ENCODE data around the gene CUX1. TPM values are rescaled to one million over a fixed set of nuclear protein-coding genes. Genes with fewer than 3 reads are reported as not detected.
A peak's percentile ranks its signal among the peaks of the same experiment; 100 is the strongest.

Gene CUX1
- polyA plus RNA-seq, 3 donors from 2014 or later: 3.1 to 25.9 (median 12.5) TPM

DNA sequence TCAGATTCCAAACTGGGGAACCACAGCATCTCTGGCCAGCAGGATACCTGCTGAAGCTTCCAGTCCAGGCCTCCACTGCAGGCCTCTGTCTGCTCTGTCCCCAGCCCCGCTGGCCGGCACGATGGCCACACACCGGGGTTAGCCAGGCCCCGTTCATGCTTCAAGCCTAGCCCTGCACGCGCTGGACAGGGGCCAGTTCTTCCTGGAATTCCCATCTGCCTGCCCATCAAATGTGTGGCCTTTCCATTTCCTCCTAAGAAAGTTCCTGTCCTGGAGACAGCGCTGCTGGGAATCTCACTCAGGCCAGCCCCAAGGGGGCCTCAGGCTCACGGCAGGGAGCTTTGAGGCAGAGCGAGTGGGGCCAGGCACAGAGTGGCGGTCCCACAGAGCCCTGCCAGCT, 487.2 kb downstream of the CUX1 start:
- no peak overlapping the region for H3K27ac Mint-ChIP-seq
- H3K27me3 Mint-ChIP-seq (ENCODE audit: low read depth in 3 of 3): peaks cover 0 to 1% (median 0%) of the 10 kb centered on the region in 3 donors
- no peak overlapping the region for H3K4me3 Mint-ChIP-seq
- H3K4me1 Mint-ChIP-seq: peaks cover 7 to 19% of the 10 kb centered on the region in 2 donors
- no peaks in the 10 kb centered on the region for H3K36me3 Mint-ChIP-seq
- no peaks in the 10 kb centered on the region for H3K9me3 Mint-ChIP-seq
- no peak for DNase-seq

DNA sequence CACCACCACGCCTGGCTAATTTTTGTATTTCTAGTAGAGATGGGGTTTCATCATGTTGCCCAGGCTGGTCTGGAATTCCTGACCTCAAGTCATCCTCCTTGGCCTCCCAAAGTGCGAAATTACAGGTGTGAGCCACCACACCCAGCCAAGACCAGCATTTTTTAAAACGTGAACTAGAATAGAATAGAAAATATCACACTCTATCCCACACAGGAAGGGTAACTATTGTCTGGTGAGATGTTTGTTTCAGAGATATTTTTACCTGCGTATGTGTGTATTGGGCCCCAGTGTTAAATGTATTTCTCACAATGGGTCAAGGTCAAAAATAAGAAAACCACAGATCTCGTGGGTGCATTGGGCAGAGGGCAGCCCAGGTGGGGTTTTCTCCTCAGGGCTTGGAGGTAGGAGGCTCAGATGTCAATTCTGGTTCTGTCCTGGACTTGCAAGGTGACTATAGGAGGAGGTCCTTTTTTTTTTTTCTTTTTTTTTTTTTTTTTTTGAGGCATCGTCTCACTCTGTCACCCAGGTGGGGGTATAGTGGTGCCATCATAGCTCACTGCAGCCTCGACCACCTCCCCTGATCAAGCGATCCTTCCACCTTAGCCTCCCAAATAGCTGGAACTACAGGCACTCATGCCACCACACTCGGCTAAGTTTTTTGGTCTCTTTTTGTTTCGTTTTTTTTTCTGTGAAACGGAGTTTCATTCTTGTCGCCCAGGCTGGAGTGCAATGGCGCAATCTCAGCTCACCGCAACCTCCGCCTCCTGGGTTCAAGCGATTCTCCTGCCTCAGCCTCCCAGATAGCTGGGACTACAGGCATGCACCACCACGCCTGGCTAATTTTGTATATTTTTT, 488.2 kb downstream of the CUX1 start:
- Mint-ChIP-seq H3K27ac (peak overlapping the region in 5 of 6 donors; percentile 77 to 90 (median 83)), H3K9me3 (no peaks in the 10 kb centered on the region), H3K36me3 (no peaks in the 10 kb centered on the region), H3K4me1 (peaks cover 7 to 19% of the 10 kb centered on the region in 2 donors), H3K4me3 (peak overlapping the region; percentile 66 to 79 (median 71)), H3K27me3 (ENCODE audit: low read depth in 3 of 3) (peaks cover 0 to 1% (median 0%) of the 10 kb centered on the region in 3 donors)
- peak; percentile 27 to 45 (median 32) for DNase-seq

- H3K27me3 Mint-ChIP-seq (ENCODE audit: low read depth in 3 of 3): peaks cover 0 to 1% (median 0%) of the 10 kb centered on the region in 3 donors
- DNase-seq: peak in 1 of 3 donors; percentile 18
Observed at GRCh38 chr7:102306916-102307677, 489.7 kb downstream of the CUX1 start.

DNA sequence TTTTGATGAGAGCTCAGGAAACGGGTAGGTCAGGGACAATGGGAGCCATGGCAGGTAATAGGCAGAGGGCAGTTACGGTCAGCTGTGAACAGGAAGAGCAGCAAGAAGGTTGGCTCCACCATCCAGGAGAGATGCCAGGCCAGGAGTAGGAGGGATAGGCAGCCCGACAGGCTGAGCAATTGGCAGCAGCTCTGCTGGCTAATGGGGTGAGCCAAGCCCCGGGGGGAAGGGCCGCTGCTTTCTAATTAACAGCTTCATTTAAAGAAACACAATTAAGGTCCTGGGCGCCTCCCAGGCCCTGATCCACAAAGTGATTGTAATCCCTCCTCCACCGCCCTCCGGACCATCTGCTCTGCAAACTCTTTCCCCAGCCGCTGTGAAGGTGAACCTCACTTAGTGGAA, 493.0 kb downstream of the CUX1 start:
- H3K4me3 Mint-ChIP-seq: no peak overlapping the region

More at GRCh38 chr7:102306916-102307677, 489.7 kb downstream of the CUX1 start:
- peak overlapping the region in 2 of 5 donors; percentile 8 to 60 for H3K4me3 Mint-ChIP-seq
- no peaks in the 10 kb centered on the region for H3K36me3 Mint-ChIP-seq
- peaks cover 7 to 19% of the 10 kb centered on the region in 2 donors for H3K4me1 Mint-ChIP-seq
- H3K9me3 Mint-ChIP-seq: no peaks in the 10 kb centered on the region
- peak overlapping the region in 2 of 6 donors; percentile 64 to 76 for H3K27ac Mint-ChIP-seq

GRCh38 chr7:102312317-102312716, 494.9 kb downstream of the CUX1 start:
- peaks cover 0 to 1% of the 10 kb centered on the region in 2 donors for H3K4me1 Mint-ChIP-seq
- H3K4me3 Mint-ChIP-seq: no peak overlapping the region
- peaks cover 0 to 1% (median 0%) of the 10 kb centered on the region in 3 donors for H3K27me3 Mint-ChIP-seq (ENCODE audit: low read depth in 3 of 3)
- H3K36me3 Mint-ChIP-seq: no peaks in the 10 kb centered on the region
- no peaks in the 10 kb centered on the region for H3K9me3 Mint-ChIP-seq
- no peak overlapping the region for H3K27ac Mint-ChIP-seq
- no peak for DNase-seq

More for the DNA sequence above, 493.0 kb downstream of the CUX1 start:
- no peak overlapping the region for H3K27ac Mint-ChIP-seq
- DNase-seq: no peak
- H3K4me1 Mint-ChIP-seq: peaks cover 5 to 12% of the 10 kb centered on the region in 2 donors
- no peaks in the 10 kb centered on the region for H3K36me3 Mint-ChIP-seq
- H3K9me3 Mint-ChIP-seq: no peaks in the 10 kb centered on the region
- peaks cover 0 to 1% (median 0%) of the 10 kb centered on the region in 3 donors for H3K27me3 Mint-ChIP-seq (ENCODE audit: low read depth in 3 of 3)

GRCh38 chr7:102313997-102314780, 496.8 kb downstream of the CUX1 start:
- Mint-ChIP-seq H3K4me3 (no peak overlapping the region), H3K9me3 (no peaks in the 10 kb centered on the region), H3K27ac (no peak overlapping the region), H3K36me3 (no peaks in the 10 kb centered on the region), H3K27me3 (ENCODE audit: low read depth in 3 of 3) (peaks cover 0 to 1% (median 0%) of the 10 kb centered on the region in 3 donors), H3K4me1 (no peaks in the 10 kb centered on the region)
- no peak for DNase-seq

DNA sequence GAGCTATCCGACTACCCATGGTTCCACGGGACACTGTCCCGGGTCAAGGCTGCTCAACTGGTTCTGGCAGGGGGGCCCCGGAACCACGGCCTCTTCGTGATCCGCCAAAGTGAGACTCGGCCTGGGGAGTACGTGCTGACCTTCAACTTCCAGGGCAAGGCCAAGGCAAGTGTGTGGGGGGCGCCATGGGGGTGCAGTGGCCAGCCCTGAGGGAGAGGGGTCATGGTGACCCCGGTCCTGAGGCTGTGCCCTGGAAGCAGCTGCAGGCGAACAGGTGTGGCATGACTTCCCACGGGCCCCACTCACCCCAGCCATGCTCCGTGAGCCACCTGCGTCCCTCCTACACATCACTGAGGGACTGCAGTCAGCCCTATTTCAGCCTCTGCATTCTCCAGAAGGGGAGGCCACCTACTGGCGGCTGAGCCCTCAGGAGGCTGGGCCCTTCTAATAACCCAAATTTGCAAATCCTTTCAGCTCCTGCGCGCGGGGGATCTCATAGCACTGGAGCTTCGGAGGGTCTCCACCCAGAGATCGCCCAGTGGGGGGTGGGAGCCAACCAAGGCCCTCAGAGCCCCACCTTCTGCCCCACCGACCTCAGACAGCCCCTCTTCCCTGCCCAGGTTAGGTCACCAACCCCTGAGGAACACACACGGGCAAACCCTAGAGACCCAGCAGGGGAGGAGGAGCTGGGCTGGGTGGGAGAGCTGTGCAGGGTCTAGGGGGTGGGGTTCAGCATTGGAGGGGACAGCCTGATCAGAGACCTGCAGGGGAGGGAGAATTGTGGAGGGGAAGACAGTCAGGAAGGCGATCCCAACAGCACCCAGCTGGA, 500.0 kb downstream of the CUX1 start:
- Mint-ChIP-seq H3K4me1 (no peaks in the 10 kb centered on the region), H3K9me3 (no peaks in the 10 kb centered on the region), H3K27me3 (ENCODE audit: low read depth in 3 of 3) (peaks cover 0 to 4% (median 0%) of the 10 kb centered on the region in 3 donors), H3K4me3 (no peak overlapping the region), H3K27ac (no peak overlapping the region), H3K36me3 (no peaks in the 10 kb centered on the region)
- no peak for DNase-seq

DNA sequence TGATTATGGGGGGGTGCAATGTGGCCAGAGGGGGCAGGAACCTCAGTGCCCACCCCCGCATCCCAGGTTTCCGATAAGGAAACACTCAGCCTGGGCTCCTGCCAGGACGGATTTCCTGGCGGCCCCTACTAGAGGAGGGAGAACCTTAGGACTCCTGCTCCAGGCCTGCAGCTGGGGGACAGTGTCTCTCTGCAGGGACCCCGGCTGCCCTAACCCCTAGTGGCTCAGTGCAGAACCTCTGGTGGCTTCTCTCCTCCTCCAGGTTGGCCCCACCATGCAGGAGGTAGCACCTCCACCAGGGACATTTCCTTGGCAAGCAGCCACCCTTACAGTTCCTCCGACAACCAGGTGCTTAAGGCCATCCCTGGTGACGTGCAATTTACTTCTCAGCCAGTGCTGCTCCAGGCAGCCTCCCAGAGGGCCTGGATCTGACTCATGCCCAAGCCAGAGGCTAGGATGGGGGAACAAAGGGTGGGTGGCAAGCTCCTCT, 501.1 kb downstream of the CUX1 start:
- Mint-ChIP-seq H3K9me3 (no peaks in the 10 kb centered on the region), H3K27me3 (ENCODE audit: low read depth in 3 of 3) (peaks cover 0 to 4% (median 2%) of the 10 kb centered on the region in 3 donors), H3K27ac (no peak overlapping the region), H3K4me3 (no peak overlapping the region), H3K4me1 (no peaks in the 10 kb centered on the region), H3K36me3 (no peaks in the 10 kb centered on the region)
- no peak for DNase-seq

GRCh38 chr7:102319671-102320070, 502.2 kb downstream of the CUX1 start:
- no peak overlapping the region for H3K27ac Mint-ChIP-seq
- no peaks in the 10 kb centered on the region for H3K36me3 Mint-ChIP-seq
- peaks cover 0 to 4% (median 2%) of the 10 kb centered on the region in 3 donors for H3K27me3 Mint-ChIP-seq (ENCODE audit: low read depth in 3 of 3)
- no peak for DNase-seq
- H3K9me3 Mint-ChIP-seq: no peaks in the 10 kb centered on the region
- H3K4me3 Mint-ChIP-seq: no peak overlapping the region
- H3K4me1 Mint-ChIP-seq: no peaks in the 10 kb centered on the region

DNA sequence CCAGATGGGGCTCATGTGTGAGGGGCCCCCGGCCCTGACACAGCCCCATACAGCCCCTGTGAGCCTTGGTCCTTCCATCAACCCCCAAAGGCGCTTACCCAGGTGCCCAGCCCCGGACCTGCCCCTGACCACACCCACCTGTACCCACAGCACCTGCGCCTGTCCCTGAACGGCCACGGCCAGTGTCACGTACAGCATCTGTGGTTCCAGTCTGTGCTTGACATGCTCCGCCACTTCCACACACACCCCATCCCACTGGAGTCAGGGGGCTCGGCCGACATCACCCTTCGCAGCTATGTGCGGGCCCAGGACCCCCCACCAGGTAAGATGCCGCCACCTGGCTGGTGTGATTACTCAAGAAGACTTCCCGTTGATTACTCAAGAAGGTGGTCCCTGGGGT, 502.8 kb downstream of the CUX1 start:
- Mint-ChIP-seq H3K4me1 (no peaks in the 10 kb centered on the region), H3K27me3 (ENCODE audit: low read depth in 3 of 3) (peaks cover 0 to 4% (median 4%) of the 10 kb centered on the region in 3 donors), H3K9me3 (no peaks in the 10 kb centered on the region), H3K27ac (no peak overlapping the region), H3K4me3 (no peak overlapping the region), H3K36me3 (no peaks in the 10 kb centered on the region)
- DNase-seq: no peak

- H3K27me3 Mint-ChIP-seq (ENCODE audit: low read depth in 3 of 3): peaks cover 0 to 4% (median 4%) of the 10 kb centered on the region in 3 donors
- no peak overlapping the region for H3K27ac Mint-ChIP-seq
- no peak overlapping the region for H3K4me3 Mint-ChIP-seq
- H3K36me3 Mint-ChIP-seq: no peaks in the 10 kb centered on the region
- no peak for DNase-seq
- H3K4me1 Mint-ChIP-seq: no peaks in the 10 kb centered on the region
- no peaks in the 10 kb centered on the region for H3K9me3 Mint-ChIP-seq
Observed at GRCh38 chr7:102320601-102321350, 503.4 kb downstream of the CUX1 start.

Measured in immature natural killer cell (primary cell).